Stomach (tissue), 4 donors: ENCODE data around the gene CAMK2B.

Source experiments
- CTCF ChIP-seq, 7 experiments: fragments of 450-650 bp in 4 of 7; fragments of 200-600 bp in 3 of 7; sonication (generic) in 3 of 7; IDR thresholded peaks; one replicate each; pipeline ENCODE4 v1.5.1; 2016 to 2019; ENCODE audit warnings: antibody characterized with exemption in 7 of 7, control low read depth in 2 of 7, mild to moderate bottlenecking in 1 of 7
- EP300 ChIP-seq: sonication (generic); formaldehyde crosslinking; IDR thresholded peaks from one replicate; pipeline ENCODE4 v1.6.1; 2017; ENCODE audit warnings: antibody characterized with exemption
- POLR2A ChIP-seq, 4 donors: fragments of 450-650 bp; IDR thresholded peaks; one replicate each; pipeline ENCODE4 v1.6.1; 2016; ENCODE audit warnings: antibody characterized with exemption in 4 of 4, control low read depth in 2 of 4, mild to moderate bottlenecking in 1 of 4, moderate library complexity in 1 of 4
- POLR2AphosphoS5 ChIP-seq, 3 donors: sonication (generic); formaldehyde crosslinking; IDR thresholded peaks; one replicate each; pipeline ENCODE4 v1.6.1; 2016; ENCODE audit warnings: antibody characterized with exemption in 3 of 3

- no peak for TF ChIP-seq EP300
- TF ChIP-seq POLR2AphosphoS5 (IDR thresholded peaks at IDR 0.05): no peak
- TF ChIP-seq POLR2A (IDR thresholded peaks at IDR 0.05): no peak
- no peak for TF ChIP-seq CTCF (IDR thresholded peaks at IDR 0.05)
Observed at GRCh38 chr7:44263326-44264082, 61.9 kb downstream of the CAMK2B start.
